ENCODE results near the gene AMPD2. TPM values are rescaled to one million over a fixed set of nuclear protein-coding genes. Genes with fewer than 3 reads are reported as not detected.

Gene AMPD2
- total RNA-seq, 1 experiment from 2014 or later, result 79.8 TPM

GRCh38 chr1:109624201-109625010, 4.8 kb downstream of the AMPD2 start (continued):
- TF ChIP-seq ARID4B (CRISPR knock-in tag; IDR thresholded peaks at IDR 0.05; ENCODE audit: borderline replicate concordance) (no peak), ETV6 (CRISPR knock-in tag; IDR thresholded peaks at IDR 0.05) (no peak)

- no peak overlapping the region; the same call in 1 of the 2 replicates for H3K27ac Mint-ChIP-seq
Measured at GRCh38 chr1:109625176-109625575, 5.5 kb downstream of the AMPD2 start.

DNA sequence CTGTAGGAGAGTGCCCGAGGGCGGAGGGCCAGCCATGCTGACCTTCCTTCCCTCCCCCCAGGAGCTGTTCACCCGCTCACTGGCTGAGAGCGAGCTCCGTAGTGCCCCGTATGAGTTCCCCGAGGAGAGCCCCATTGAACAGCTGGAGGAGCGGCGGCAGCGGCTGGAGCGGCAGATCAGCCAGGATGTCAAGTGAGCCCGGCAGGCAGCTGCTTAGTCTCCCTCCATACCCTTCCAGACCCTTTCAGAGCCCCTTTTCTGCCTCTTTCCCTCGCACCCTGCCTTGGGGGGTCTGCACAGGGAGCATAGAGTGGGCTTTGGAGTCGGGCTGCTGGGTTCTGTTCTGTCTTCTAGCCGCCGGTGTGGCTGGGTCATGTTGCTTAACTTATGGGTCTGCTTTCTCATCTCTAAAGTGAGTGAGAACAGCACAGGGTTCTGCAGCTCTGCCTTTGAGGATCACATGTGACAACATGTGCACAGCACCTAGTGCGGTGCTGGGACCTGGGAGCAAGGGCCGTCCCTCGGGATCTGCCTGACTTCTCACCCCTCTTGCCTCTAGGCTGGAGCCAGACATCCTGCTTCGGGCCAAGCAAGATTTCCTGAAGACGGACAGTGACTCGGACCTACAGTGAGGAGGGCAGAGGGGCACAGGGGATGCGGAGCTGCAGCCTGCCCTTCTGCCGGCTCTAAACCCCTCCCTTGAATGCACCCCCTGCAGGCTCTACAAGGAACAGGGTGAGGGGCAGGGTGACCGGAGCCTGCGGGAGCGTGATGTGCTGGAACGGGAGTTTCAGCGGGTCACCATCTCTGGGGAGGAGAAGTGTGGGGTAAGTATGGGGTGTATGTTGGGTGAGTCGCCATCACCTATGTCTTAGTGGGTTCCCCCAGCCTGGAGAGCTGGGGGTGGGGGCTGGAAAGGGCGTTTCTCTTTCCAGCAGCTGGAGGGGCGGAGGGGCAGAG, 6.2 kb downstream of the AMPD2 start:
- ATAC-seq, result peak; percentile 5; the same call in 1 of the 2 replicates
- Mint-ChIP-seq H3K9me3 (no peaks in the 10 kb centered on the region), H3K27me3 (ENCODE audit: low read depth) (no peaks in the 10 kb centered on the region), H3K27ac (peak overlapping the region; percentile 45; the same call in 1 of the 2 replicates), H3K4me1 (peaks cover 23% of the 10 kb centered on the region), H3K36me3 (peaks cover 23% of the 10 kb centered on the region), H3K4me3 (no peak overlapping the region)
- DNase-seq (ENCODE audit: low spot score), result no peak
- CTCF ChIA-PET, result interaction anchor here (0.7 to 4.7 kb wide), 4 partner anchors 9 to 151 kb away, joined by 3 to 31 read pairs (median 6); no protein-coding TSS in a partner anchor
- POLR2A ChIA-PET, result interaction anchor here (1.1 kb wide), 1 partner anchor 77 kb away, joined by 3 read pairs; the partner anchor contains the start of gene GNAI3
- TF ChIP-seq SMAD3 (CRISPR knock-in tag; IDR thresholded peaks at IDR 0.05; ENCODE audit: borderline replicate concordance) (no peak), ETV6 (CRISPR knock-in tag; IDR thresholded peaks at IDR 0.05) (no peak), FOXJ3 (CRISPR knock-in tag; IDR thresholded peaks at IDR 0.05; ENCODE audit: borderline replicate concordance) (no peak), CBFB (CRISPR knock-in tag; IDR thresholded peaks at IDR 0.05; ENCODE audit: low read depth) (no peak), TP53 (CRISPR knock-in tag; IDR thresholded peaks at IDR 0.05) (no peak), NFYB (CRISPR knock-in tag; conservative IDR thresholded peaks at IDR 0.05; ENCODE audit: low read depth) (no peak), ZNF281 (CRISPR knock-in tag; IDR thresholded peaks at IDR 0.05) (no peak), ZNF317 (CRISPR knock-in tag; IDR thresholded peaks at IDR 0.05; ENCODE audit: borderline replicate concordance, low read depth) (no peak), RORB (CRISPR knock-in tag; IDR thresholded peaks at IDR 0.05) (no peak), GTF2I (CRISPR knock-in tag; conservative IDR thresholded peaks at IDR 0.05) (no peak)
- TF ChIP-seq, protein P1, sequence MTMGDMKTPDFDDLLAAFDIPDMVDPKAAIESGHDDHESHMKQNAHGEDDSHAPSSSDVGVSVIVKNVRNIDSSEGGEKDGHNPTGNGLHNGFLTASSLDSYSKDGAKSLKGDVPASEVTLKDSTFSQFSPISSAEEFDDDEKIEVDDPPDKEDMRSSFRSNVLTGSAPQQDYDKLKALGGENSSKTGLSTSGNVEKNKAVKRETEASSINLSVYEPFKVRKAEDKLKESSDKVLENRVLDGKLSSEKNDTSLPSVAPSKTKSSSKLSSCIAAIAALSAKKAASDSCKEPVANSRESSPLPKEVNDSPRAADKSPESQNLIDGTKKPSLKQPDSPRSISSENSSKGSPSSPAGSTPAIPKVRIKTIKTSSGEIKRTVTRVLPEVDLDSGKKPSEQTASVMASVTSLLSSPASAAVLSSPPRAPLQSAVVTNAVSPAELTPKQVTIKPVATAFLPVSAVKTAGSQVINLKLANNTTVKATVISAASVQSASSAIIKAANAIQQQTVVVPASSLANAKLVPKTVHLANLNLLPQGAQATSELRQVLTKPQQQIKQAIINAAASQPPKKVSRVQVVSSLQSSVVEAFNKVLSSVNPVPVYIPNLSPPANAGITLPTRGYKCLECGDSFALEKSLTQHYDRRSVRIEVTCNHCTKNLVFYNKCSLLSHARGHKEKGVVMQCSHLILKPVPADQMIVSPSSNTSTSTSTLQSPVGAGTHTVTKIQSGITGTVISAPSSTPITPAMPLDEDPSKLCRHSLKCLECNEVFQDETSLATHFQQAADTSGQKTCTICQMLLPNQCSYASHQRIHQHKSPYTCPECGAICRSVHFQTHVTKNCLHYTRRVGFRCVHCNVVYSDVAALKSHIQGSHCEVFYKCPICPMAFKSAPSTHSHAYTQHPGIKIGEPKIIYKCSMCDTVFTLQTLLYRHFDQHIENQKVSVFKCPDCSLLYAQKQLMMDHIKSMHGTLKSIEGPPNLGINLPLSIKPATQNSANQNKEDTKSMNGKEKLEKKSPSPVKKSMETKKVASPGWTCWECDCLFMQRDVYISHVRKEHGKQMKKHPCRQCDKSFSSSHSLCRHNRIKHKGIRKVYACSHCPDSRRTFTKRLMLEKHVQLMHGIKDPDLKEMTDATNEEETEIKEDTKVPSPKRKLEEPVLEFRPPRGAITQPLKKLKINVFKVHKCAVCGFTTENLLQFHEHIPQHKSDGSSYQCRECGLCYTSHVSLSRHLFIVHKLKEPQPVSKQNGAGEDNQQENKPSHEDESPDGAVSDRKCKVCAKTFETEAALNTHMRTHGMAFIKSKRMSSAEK (CRISPR knock-in tag; IDR thresholded peaks at IDR 0.05; ENCODE audit: borderline replicate concordance), result no peak
- TF ChIP-seq, protein P2, sequence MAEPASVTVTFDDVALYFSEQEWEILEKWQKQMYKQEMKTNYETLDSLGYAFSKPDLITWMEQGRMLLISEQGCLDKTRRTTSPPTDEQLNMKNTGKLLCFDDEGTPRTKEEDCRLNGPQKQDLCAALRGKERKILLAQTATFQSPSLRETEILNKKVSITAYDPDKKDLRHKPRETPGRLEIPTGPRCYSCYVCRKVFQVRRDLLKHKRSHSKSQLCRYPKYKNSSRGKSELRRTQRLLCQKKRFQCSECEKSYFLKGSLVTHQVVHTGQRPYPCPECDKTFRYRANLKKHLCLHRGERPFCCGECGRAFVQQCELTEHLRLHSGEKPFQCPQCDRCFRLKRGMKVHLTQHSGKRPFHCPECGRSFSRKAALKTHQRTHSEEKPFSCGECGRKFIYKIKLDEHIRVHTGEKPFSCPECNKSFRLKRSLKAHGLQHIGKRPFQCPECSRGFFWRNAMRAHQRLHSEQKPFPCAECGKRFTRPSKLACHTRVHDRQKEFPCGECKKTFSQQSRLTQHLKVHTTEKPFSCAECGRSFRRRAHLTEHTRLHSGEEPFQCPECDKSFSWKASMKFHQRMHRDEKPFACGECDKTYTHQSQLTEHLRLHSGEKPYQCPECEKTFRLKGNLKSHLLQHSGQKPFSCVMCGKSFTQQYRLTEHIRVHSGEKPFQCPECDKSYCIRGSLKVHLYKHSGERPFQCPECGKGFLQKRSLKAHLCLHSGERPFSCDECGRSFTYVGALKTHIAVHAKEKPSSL (CRISPR knock-in tag; conservative IDR thresholded peaks at IDR 0.05), result no peak

More at GRCh38 chr1:109625176-109625575, 5.5 kb downstream of the AMPD2 start:
- ChIA-PET POLR2A (interaction anchor here (1.1 kb wide), 1 partner anchor 77 kb away, joined by 3 read pairs; the partner anchor contains the start of gene GNAI3), CTCF (interaction anchor here (0.7 to 4.7 kb wide), 4 partner anchors 8 to 152 kb away, joined by 3 to 31 read pairs (median 6); no protein-coding TSS in a partner anchor)
- DNase-seq (ENCODE audit: low spot score) (no peak), ATAC-seq (no peak)
- Mint-ChIP-seq H3K4me1 (peaks cover 23% of the 10 kb centered on the region), H3K27me3 (ENCODE audit: low read depth) (no peaks in the 10 kb centered on the region), H3K4me3 (no peak overlapping the region), H3K9me3 (no peaks in the 10 kb centered on the region), H3K36me3 (peaks cover 20% of the 10 kb centered on the region)
- TF ChIP-seq, protein P3, sequence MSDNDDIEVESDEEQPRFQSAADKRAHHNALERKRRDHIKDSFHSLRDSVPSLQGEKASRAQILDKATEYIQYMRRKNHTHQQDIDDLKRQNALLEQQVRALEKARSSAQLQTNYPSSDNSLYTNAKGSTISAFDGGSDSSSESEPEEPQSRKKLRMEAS (CRISPR knock-in tag; IDR thresholded peaks at IDR 0.05), result no peak
- no peak for TF ChIP-seq RELA (CRISPR knock-in tag; IDR thresholded peaks at IDR 0.05; ENCODE audit: borderline replicate concordance)
